Skin epidermis (tissue), 12 donors: ENCODE results near the gene SLC9A9.
A peak's percentile ranks its signal among the peaks of the same experiment; 100 is the strongest.

Source experiments
- H3K27ac ChIP-seq, 21 experiments: fragments of 200-600 bp; sonication (generic) in 11 of 21; one replicate each; pipeline ENCODE4 v1.5.0; 2020; ENCODE audit warnings: mild to moderate bottlenecking in 3 of 21, inconsistent platforms in 2 of 21, moderate library complexity in 2 of 21
- H3K4me3 ChIP-seq, 7 experiments: fragments of 200-600 bp; sonication (generic) in 2 of 7; one replicate each; pipeline ENCODE4 v1.5.0; 2020; ENCODE audit warnings: inconsistent platforms in 2 of 7, mild to moderate bottlenecking in 2 of 7, moderate library complexity in 1 of 7

The SLC9A9 gene

GRCh38 chr3:143585720-143586456 is 262.4 kb downstream of the SLC9A9 start:
- Histone ChIP-seq H3K4me3 (no peak overlapping the region), H3K27ac (peak overlapping the region in 11 of 21 experiments; percentile 10 to 83 (median 55))

GRCh38 chr3:143584474-143584873 is 263.8 kb downstream of the SLC9A9 start:
- H3K27ac ChIP-seq, result peak overlapping the region in 1 of 21 experiments; percentile 83

DNA sequence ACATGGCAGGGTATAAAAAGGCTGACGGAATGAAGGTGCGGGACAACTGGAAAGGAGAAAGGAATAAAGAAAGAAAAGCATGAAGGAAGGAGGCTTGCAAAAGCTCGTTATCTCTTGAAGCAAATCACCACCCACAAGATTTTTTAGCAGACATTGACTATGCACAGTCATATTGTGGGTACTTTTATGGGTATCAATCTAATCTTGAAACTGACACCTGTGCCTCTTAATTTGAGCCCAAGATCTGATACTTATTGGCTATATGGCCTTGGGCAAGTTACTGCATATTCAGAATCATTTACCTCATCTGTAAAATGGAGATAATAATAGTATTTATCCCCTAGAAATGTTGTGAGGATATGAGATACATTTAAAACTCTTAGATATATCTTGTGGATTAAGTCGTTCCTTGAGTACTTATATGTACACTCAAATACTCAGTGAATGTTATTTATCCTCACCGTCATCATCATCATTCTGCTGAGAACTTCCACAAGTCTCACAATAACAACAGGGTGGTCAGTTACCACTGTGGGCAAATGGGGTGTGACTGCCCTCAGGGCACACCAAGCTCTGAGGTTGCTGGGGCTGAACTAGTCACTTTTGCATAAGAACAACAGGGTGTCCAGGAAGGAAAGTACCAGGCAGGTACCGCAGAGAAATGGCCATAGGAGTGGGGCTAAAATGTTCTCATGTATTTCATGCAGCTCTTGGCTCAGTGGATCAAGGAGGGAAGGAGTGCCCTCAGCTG is 266.1 kb downstream of the SLC9A9 start:
- Histone ChIP-seq H3K27ac (no peak overlapping the region), H3K4me3 (no peak overlapping the region)

More at GRCh38 chr3:143584474-143584873, 263.8 kb downstream of the SLC9A9 start:
- H3K4me3 ChIP-seq, result no peak overlapping the region

GRCh38 chr3:143578810-143579435 is 269.3 kb downstream of the SLC9A9 start:
- H3K27ac ChIP-seq, result no peak overlapping the region
- no peak overlapping the region for H3K4me3 ChIP-seq

DNA sequence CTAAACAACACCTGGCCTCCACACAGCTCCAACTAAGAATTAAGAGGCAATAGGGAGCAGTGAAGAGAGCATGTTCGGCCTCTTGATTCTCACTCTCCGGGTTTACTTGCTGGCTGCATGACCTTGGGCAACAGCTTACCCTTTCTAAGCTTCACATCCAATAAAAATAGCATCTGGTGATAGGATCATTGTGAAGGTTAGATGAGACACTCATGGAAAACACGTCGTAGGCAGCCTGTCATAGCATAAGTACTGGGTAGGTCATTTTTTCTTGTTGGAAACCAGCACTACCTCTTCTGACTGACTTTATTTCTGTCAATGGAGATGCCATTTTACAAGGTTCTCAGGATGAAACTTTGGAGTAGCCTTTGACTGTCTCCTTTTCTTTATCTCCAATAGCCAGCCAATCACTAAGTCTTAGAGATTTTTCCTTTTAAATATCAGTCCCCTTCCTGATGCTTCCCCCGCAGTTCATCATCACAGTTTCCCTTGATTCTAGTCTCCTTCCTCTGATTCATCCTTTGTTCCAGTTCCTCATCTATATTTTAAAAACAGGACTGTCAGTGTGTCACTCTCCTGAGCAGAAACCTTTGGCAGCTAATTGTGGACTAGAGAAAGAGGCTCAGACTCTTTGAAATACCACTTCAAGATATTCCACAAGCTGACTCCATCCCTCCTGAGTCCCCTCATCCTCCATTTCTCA is 271.5 kb downstream of the SLC9A9 start:
- no peak overlapping the region for H3K4me3 ChIP-seq
- no peak overlapping the region for H3K27ac ChIP-seq

- H3K27ac ChIP-seq, result no peak overlapping the region
- no peak overlapping the region for H3K4me3 ChIP-seq
Observed at GRCh38 chr3:143574933-143575332, 273.3 kb downstream of the SLC9A9 start.

GRCh38 chr3:143573610-143574303 is 274.5 kb downstream of the SLC9A9 start:
- H3K4me3 ChIP-seq, result no peak overlapping the region

DNA sequence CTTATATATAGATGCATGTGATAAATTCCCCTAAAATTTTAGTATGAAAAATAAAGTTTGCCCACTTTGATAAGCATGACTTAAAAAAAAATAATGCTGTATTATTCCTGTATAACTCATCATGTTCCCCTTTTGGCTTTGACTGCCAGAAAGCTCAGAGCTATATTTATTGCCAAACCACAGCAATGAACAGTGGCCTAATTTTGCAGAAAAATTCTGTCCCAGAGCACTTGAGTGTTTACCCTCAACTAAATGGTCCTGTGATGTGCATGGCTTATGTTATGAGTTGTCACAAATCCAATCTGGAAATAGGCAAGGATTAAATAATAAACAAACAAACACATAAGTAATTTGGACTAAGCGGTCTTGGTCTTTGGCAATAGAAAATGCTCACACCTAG is 276.7 kb downstream of the SLC9A9 start:
- no peak overlapping the region for H3K27ac ChIP-seq
- no peak overlapping the region for H3K4me3 ChIP-seq

More at GRCh38 chr3:143573610-143574303, 274.5 kb downstream of the SLC9A9 start:
- H3K27ac ChIP-seq, result no peak overlapping the region

- Histone ChIP-seq H3K4me3 (no peak overlapping the region), H3K27ac (peak overlapping the region in 1 of 21 experiments; percentile 26)
Observed at GRCh38 chr3:143567823-143568222, 280.4 kb downstream of the SLC9A9 start.

DNA sequence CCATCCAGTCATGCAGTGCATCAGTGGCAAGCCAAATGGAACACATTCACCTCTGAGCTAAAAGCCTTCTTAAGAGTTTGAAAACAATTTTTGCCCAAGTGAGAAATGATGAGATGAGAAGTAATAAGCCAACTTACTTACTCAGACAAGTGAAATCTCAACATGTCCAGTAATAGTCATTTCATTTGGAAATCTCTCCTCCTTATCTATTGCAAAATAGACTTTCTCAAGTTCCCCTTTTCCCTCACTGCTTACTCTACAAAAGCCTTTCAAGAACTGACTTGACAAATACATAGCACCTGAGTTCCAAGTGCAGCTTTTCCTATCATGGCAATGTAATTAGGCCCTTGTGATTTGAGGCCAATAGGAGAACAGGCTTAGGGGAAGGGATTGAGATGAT is 282.3 kb downstream of the SLC9A9 start:
- H3K4me3 ChIP-seq, result no peak overlapping the region
- peak overlapping the region in 1 of 21 experiments; percentile 32 for H3K27ac ChIP-seq

DNA sequence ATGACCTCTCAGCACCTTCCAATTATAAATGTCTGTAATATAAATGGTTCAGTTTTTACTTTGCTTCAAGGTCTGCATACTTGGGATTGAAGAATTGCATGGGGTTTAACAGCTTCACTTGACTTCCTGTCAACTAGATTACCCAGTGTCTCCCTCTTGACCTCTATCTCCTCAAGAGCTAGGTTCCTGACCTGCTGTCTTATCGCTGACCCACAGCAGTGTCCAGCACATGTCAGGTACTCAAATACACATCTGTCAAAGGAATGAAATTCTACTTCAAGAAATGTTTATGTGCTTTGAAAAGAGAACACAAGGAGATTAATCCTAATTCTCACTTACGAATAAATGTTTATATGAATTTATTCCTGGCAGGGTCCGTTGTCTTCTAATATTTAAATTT is 284.5 kb downstream of the SLC9A9 start:
- H3K27ac ChIP-seq, result no peak overlapping the region
- H3K4me3 ChIP-seq, result no peak overlapping the region

- no peak overlapping the region for H3K27ac ChIP-seq
- H3K4me3 ChIP-seq, result no peak overlapping the region
Observed at GRCh38 chr3:143562789-143563188, 285.5 kb downstream of the SLC9A9 start.

DNA sequence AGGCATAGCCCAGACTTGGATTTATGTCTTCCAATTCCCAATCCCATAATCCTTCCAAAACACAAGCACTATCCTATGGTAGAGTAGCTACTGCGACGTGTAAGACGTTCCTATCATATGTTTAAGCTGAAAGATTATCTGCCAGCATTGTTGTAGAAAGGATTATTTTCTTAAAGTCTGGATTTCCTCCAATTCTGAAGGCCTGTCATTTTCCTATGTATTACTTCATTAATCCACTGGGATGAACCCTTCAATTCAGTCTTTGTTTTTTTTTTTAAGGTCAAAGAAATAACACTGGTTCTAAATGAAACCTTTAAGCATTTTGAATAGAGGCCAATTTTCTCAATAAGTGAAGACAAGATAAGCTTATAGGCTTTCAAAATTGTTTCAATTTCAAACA is 289.0 kb downstream of the SLC9A9 start:
- no peak overlapping the region for H3K27ac ChIP-seq

GRCh38 chr3:143552851-143553250 is 295.4 kb downstream of the SLC9A9 start:
- Histone ChIP-seq H3K27ac (no peak overlapping the region), H3K4me3 (no peak overlapping the region)

More for the DNA sequence above, 289.0 kb downstream of the SLC9A9 start:
- H3K4me3 ChIP-seq, result no peak overlapping the region

GRCh38 chr3:143551761-143552160 is 296.5 kb downstream of the SLC9A9 start:
- H3K27ac ChIP-seq, result no peak overlapping the region
- H3K4me3 ChIP-seq, result no peak overlapping the region

DNA sequence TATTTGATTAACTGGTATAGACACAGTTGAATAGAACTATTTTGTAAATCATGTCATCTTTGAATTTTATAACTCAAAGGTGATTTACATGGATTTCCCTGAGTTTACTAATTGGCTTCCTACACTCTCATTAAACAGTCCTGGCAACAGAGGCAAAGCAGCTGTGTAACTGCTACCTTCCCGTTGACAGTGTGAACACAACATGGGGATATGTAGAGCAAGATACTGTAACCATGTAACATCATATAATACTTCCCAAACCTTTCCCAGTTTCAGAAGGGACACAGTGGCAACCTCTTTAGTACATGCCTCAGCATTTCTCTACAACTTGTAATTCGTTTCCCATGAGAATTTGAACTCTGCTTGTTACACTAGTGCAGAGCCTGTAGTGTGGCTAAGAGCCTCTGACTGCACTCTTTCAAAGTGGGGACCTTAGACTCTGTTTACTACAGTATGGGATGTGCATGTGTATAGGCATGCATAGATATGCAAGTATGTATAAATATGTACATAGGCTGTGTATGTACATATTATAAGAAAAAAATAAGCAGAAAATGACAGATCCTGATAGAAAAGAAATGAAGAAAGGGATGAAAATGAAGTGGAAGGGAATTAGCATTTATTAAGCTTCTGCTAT is 299.3 kb downstream of the SLC9A9 start:
- H3K4me3 ChIP-seq, result no peak overlapping the region
- no peak overlapping the region for H3K27ac ChIP-seq

- Histone ChIP-seq H3K27ac (no peak overlapping the region), H3K4me3 (no peak overlapping the region)
Observed at GRCh38 chr3:143548393-143548792, 299.9 kb downstream of the SLC9A9 start.

DNA sequence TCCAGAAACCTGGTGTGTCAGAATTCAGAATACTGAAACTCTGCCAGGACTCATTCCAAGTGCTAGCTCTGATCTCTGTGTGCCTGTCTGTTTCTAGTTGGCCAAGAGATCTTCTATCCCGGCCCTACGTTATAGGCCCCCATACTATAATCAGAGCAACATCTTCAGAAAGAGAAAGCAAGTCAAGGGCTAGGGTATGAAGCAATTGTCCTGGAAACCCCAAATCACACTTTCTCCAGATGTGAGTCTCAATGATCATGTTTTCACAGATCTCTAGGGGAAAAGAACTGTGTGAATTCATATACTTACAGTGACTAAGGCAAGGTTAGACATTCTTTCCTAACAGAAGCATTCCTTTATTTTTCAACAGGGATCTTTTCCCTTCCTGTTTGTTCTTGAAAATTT is 309.7 kb downstream of the SLC9A9 start:
- peak overlapping the region in 4 of 21 experiments; percentile 6 to 25 (median 8) for H3K27ac ChIP-seq

GRCh38 chr3:143538061-143538460 is 310.2 kb downstream of the SLC9A9 start:
- H3K4me3 ChIP-seq, result no peak overlapping the region
- peak overlapping the region in 1 of 21 experiments; percentile 25 for H3K27ac ChIP-seq

More for the DNA sequence above, 309.7 kb downstream of the SLC9A9 start:
- H3K4me3 ChIP-seq, result no peak overlapping the region
